Chondrocyte (in vitro differentiated cells): ENCODE data around the gene SERBP1. TPM values are rescaled to one million over a fixed set of nuclear protein-coding genes. Genes with fewer than 3 reads are reported as not detected.
A peak's percentile ranks its signal among the peaks of the same experiment; 100 is the strongest.

ENCODE experiments used
- DNase-seq: peaks from one replicate; pipeline ENCODE4 v3.0.0; 2021; ENCODE audit warnings: mixed read lengths, low spot score
- H3K27ac Mint-ChIP-seq: one replicate; pipeline ENCODE4 v1.8.0; 2021; ENCODE audit warnings: mild to moderate bottlenecking, moderate library complexity, mixed read lengths; ENCODE audit not compliant: unreplicated experiment
- H3K27me3 Mint-ChIP-seq: 2 replicates; pipeline ENCODE4 v1.8.0; 2021; ENCODE audit warnings: low read depth, mixed read lengths
- H3K36me3 Mint-ChIP-seq: 2 replicates; pipeline ENCODE4 v1.8.0; 2021; ENCODE audit warnings: low read depth, mixed read lengths
- H3K4me1 Mint-ChIP-seq: 2 replicates; pipeline ENCODE4 v1.8.0; 2021; ENCODE audit warnings: low read depth, mild to moderate bottlenecking, mixed read lengths
- H3K4me3 Mint-ChIP-seq: one replicate; pipeline ENCODE4 v1.8.0; 2021; ENCODE audit warnings: mild to moderate bottlenecking, moderate library complexity, mixed read lengths; ENCODE audit not compliant: unreplicated experiment
- H3K9me3 Mint-ChIP-seq: 2 replicates; pipeline ENCODE4 v1.8.0; 2021; ENCODE audit warnings: low read depth, mixed read lengths
- CTCF ChIP-seq: fragments of 200-600 bp; sonication (generic); IDR thresholded peaks from 2 replicates; pipeline ENCODE4 v1.5.0; 2021; ENCODE audit warnings: antibody characterized with exemption, mild to moderate bottlenecking, moderate library complexity
- total RNA-seq: library from RNA; stranded (reverse); gene quantifications from 3 replicates; pipeline ENCODE4 v1.2.1, GENCODE V29; 2021

Gene SERBP1
- total RNA-seq, 1 donor from 2014 or later: 145 TPM

- no peak for DNase-seq
- no peak for TF ChIP-seq CTCF
- Mint-ChIP-seq H3K4me3 (no peak overlapping the region), H3K27me3 (no peaks in the 10 kb centered on the region), H3K4me1 (peaks cover 32% of the 10 kb centered on the region), H3K36me3 (no peaks in the 10 kb centered on the region), H3K27ac (peak overlapping the region; percentile 29), H3K9me3 (no peaks in the 10 kb centered on the region)
Observed at GRCh38 chr1:67469431-67469830, 39.2 kb upstream of the SERBP1 start.

- TF ChIP-seq CTCF: no peak
- Mint-ChIP-seq H3K27ac (peak overlapping the region; percentile 46), H3K27me3 (no peaks in the 10 kb centered on the region), H3K4me3 (no peak overlapping the region), H3K4me1 (peaks cover 45% of the 10 kb centered on the region), H3K36me3 (no peaks in the 10 kb centered on the region), H3K9me3 (no peaks in the 10 kb centered on the region)
- DNase-seq: no peak
Observed at GRCh38 chr1:67468066-67468718, 38.0 kb upstream of the SERBP1 start.

GRCh38 chr1:67465375-67465774 lies 35.2 kb upstream of the SERBP1 start:
- Mint-ChIP-seq H3K4me3 (no peak overlapping the region), H3K9me3 (no peaks in the 10 kb centered on the region), H3K27me3 (no peaks in the 10 kb centered on the region), H3K4me1 (peaks cover 70% of the 10 kb centered on the region), H3K36me3 (no peaks in the 10 kb centered on the region), H3K27ac (peak overlapping the region; percentile 29)
- DNase-seq: no peak
- TF ChIP-seq CTCF: no peak

GRCh38 chr1:67464746-67465145 lies 34.5 kb upstream of the SERBP1 start:
- H3K36me3 Mint-ChIP-seq: no peaks in the 10 kb centered on the region
- no peak for TF ChIP-seq CTCF
- peak overlapping the region; percentile 80 for H3K27ac Mint-ChIP-seq
- peaks cover 70% of the 10 kb centered on the region for H3K4me1 Mint-ChIP-seq
- no peaks in the 10 kb centered on the region for H3K9me3 Mint-ChIP-seq
- no peak overlapping the region for H3K4me3 Mint-ChIP-seq
- H3K27me3 Mint-ChIP-seq: no peaks in the 10 kb centered on the region
- DNase-seq: no peak

- TF ChIP-seq CTCF: no peak
- Mint-ChIP-seq H3K36me3 (no peaks in the 10 kb centered on the region), H3K9me3 (no peaks in the 10 kb centered on the region), H3K27ac (peak overlapping the region; percentile 92), H3K27me3 (no peaks in the 10 kb centered on the region), H3K4me1 (peaks cover 64% of the 10 kb centered on the region), H3K4me3 (no peak overlapping the region)
- DNase-seq: no peak
Observed at GRCh38 chr1:67464058-67464457, 33.9 kb upstream of the SERBP1 start.
